ENCODE data around the gene SAV1.

Gene SAV1

GRCh38 chr14:50605766-50606165, 62.3 kb downstream of the SAV1 start:
- peak; percentile 34 for DNase-seq

- no peak for DNase-seq
Observed at GRCh38 chr14:50603565-50603964, 64.5 kb downstream of the SAV1 start.

- peak; percentile 14 for DNase-seq
Observed at GRCh38 chr14:50602035-50602434, 66.1 kb downstream of the SAV1 start.

- DNase-seq, result no peak
Observed at GRCh38 chr14:50601394-50601793, 66.7 kb downstream of the SAV1 start.

- DNase-seq, result no peak
Observed at GRCh38 chr14:50600849-50601248, 67.3 kb downstream of the SAV1 start.

- peak; percentile 68 for DNase-seq
Observed at GRCh38 chr14:50599700-50600444, 68.2 kb downstream of the SAV1 start.

GRCh38 chr14:50598765-50599164, 69.3 kb downstream of the SAV1 start:
- DNase-seq, result no peak

GRCh38 chr14:50594577-50595316, 73.4 kb downstream of the SAV1 start:
- DNase-seq, result no peak

GRCh38 chr14:50590464-50590863, 77.6 kb downstream of the SAV1 start:
- no peak for DNase-seq

Measured in eye (tissue), 1 donor.